ENCODE measurements around the gene MPZL2. TPM values are rescaled to one million over a fixed set of nuclear protein-coding genes. Genes with fewer than 3 reads are reported as not detected.

The MPZL2 gene
- total RNA-seq, 1 donor from 2014 or later, result 32.8 TPM

- Mint-ChIP-seq H3K4me1 (peaks cover 7% of the 10 kb centered on the region), H3K27ac (no peak overlapping the region), H3K27me3 (ENCODE audit: low read depth) (peaks cover 8% of the 10 kb centered on the region), H3K9me3 (no peaks in the 10 kb centered on the region), H3K36me3 (peaks cover 4% of the 10 kb centered on the region), H3K4me3 (no peak overlapping the region)
- no peak for DNase-seq (ENCODE audit: low spot score in 2 of 2, unreplicated experiment in 2 of 2)
- TF ChIP-seq CTCF (IDR thresholded peaks at IDR 0.05; ENCODE audit: unreplicated experiment), result no peak
Observed at GRCh38 chr11:118230088-118230487, 34.0 kb downstream of the MPZL2 start.

GRCh38 chr11:118229274-118229847 lies 34.7 kb downstream of the MPZL2 start:
- Mint-ChIP-seq H3K27me3 (ENCODE audit: low read depth) (peaks cover 10% of the 10 kb centered on the region), H3K9me3 (no peaks in the 10 kb centered on the region), H3K4me1 (peaks cover 3% of the 10 kb centered on the region), H3K4me3 (no peak overlapping the region), H3K36me3 (peaks cover 4% of the 10 kb centered on the region), H3K27ac (no peak overlapping the region)
- no peak for TF ChIP-seq CTCF (IDR thresholded peaks at IDR 0.05; ENCODE audit: unreplicated experiment)
- DNase-seq (ENCODE audit: low spot score in 2 of 2, unreplicated experiment in 2 of 2), result no peak

GRCh38 chr11:118227865-118228785 lies 36.0 kb downstream of the MPZL2 start:
- H3K36me3 Mint-ChIP-seq, result peaks cover 4% of the 10 kb centered on the region
- DNase-seq (ENCODE audit: low spot score in 2 of 2, unreplicated experiment in 2 of 2), result no peak
- no peak overlapping the region for H3K27ac Mint-ChIP-seq
- H3K4me3 Mint-ChIP-seq, result no peak overlapping the region
- no peaks in the 10 kb centered on the region for H3K9me3 Mint-ChIP-seq
- no peaks in the 10 kb centered on the region for H3K4me1 Mint-ChIP-seq
- H3K27me3 Mint-ChIP-seq (ENCODE audit: low read depth), result peaks cover 19% of the 10 kb centered on the region
- no peak for TF ChIP-seq CTCF (IDR thresholded peaks at IDR 0.05; ENCODE audit: unreplicated experiment)

- Mint-ChIP-seq H3K9me3 (no peaks in the 10 kb centered on the region), H3K27me3 (ENCODE audit: low read depth) (peaks cover 30% of the 10 kb centered on the region), H3K4me3 (no peak overlapping the region), H3K27ac (no peak overlapping the region), H3K36me3 (peaks cover 4% of the 10 kb centered on the region), H3K4me1 (no peaks in the 10 kb centered on the region)
- no peak for TF ChIP-seq CTCF (IDR thresholded peaks at IDR 0.05; ENCODE audit: unreplicated experiment)
- no peak for DNase-seq (ENCODE audit: low spot score in 2 of 2, unreplicated experiment in 2 of 2)
Observed at GRCh38 chr11:118226781-118227180, 37.3 kb downstream of the MPZL2 start.

- Mint-ChIP-seq H3K4me3 (no peak overlapping the region), H3K27ac (no peak overlapping the region), H3K27me3 (ENCODE audit: low read depth) (peaks cover 34% of the 10 kb centered on the region), H3K9me3 (no peaks in the 10 kb centered on the region), H3K36me3 (peaks cover 4% of the 10 kb centered on the region), H3K4me1 (no peaks in the 10 kb centered on the region)
- no peak for TF ChIP-seq CTCF (IDR thresholded peaks at IDR 0.05; ENCODE audit: unreplicated experiment)
- DNase-seq (ENCODE audit: low spot score in 2 of 2, unreplicated experiment in 2 of 2), result no peak
Observed at GRCh38 chr11:118226296-118226695, 37.8 kb downstream of the MPZL2 start.
